Measurements from ENCODE around the gene PLA2G2D. TPM values are rescaled to one million over a fixed set of nuclear protein-coding genes. Genes with fewer than 3 reads are reported as not detected.
A peak's percentile ranks its signal among the peaks of the same experiment; 100 is the strongest.

The PLA2G2D gene
- total and polyA plus RNA-seq, 7 donors, result not detected

- WGBS, 3 donors, result 79 to 86% (median 85%) methylated on average over 7 of the region's 7 CpGs
Observed at GRCh38 chr1:20096840-20097447, 22.4 kb downstream of the PLA2G2D start.

DNA sequence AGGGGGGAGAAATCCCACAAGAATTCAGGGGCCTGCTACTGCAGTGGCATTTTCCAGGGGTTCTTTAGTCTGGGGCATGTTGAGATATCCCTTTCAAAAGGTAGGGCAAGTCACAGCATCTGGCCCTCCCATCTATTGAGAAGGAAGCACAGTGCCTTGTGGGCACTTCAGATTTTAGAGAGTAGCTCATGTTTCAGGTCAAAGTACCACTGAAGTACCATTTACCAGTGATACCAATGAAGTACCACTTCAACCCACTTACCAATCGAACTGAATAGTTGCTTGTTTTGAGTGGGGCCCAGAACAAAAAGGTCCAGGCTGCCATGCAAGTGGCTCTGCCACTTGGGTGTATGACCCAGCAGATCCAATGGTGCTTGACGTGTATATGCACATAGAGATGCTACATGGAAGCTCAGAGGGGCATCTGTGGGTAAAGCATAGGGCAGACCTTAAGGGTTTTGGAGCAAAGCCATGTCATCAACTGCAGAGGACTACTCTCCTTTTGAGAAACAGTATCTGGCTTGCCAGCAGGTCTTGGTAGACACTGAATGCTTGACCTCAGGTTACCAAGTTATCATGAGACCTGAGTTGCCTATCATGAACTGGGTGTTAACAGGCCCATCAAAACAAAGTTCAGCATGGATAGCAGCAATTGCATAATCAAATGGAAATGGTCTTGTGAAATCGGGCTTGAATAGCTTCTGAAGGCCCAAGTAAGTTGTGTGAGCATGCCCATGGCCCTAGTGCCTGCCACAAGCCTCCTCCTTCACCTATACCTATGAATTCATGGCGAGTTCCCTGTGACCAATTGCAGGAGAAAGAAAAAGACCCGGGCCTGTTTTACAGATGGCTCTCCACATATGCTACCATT, 23.5 kb downstream of the PLA2G2D start:
- ATAC-seq (peak in 1 of 4 donors; percentile 29), DNase-seq (no peak)
- no peaks in the 10 kb centered on the region for H3K4me1 ChIP-seq
- intact Hi-C loops (cut with DNase I), result no loop called here
- H3K27ac ChIP-seq, result no peak overlapping the region
- H3K36me3 ChIP-seq (ENCODE audit: insufficient read depth in 1 of 2, low read depth in 1 of 2), result no peaks in the 10 kb centered on the region
- no peaks in the 10 kb centered on the region for H3K9me3 ChIP-seq
- H3K4me3 ChIP-seq, result no peak overlapping the region
- H3K27me3 ChIP-seq (ENCODE audit: insufficient read depth in 3 of 3, low read length in 2 of 3), result no peaks in the 10 kb centered on the region
- 70 to 75% (median 74%) methylated on average over 5 of the region's 5 CpGs for WGBS, 3 donors
- TF ChIP-seq, protein P1, sequence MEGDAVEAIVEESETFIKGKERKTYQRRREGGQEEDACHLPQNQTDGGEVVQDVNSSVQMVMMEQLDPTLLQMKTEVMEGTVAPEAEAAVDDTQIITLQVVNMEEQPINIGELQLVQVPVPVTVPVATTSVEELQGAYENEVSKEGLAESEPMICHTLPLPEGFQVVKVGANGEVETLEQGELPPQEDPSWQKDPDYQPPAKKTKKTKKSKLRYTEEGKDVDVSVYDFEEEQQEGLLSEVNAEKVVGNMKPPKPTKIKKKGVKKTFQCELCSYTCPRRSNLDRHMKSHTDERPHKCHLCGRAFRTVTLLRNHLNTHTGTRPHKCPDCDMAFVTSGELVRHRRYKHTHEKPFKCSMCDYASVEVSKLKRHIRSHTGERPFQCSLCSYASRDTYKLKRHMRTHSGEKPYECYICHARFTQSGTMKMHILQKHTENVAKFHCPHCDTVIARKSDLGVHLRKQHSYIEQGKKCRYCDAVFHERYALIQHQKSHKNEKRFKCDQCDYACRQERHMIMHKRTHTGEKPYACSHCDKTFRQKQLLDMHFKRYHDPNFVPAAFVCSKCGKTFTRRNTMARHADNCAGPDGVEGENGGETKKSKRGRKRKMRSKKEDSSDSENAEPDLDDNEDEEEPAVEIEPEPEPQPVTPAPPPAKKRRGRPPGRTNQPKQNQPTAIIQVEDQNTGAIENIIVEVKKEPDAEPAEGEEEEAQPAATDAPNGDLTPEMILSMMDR (IDR thresholded peaks at IDR 0.05), result no peak

More at GRCh38 chr1:20096840-20097447, 22.4 kb downstream of the PLA2G2D start:
- no peaks in the 10 kb centered on the region for H3K4me1 ChIP-seq
- no peak overlapping the region for H3K27ac ChIP-seq
- no peaks in the 10 kb centered on the region for H3K27me3 ChIP-seq (ENCODE audit: insufficient read depth in 3 of 3, low read length in 2 of 3)
- H3K9me3 ChIP-seq, result no peaks in the 10 kb centered on the region
- TF ChIP-seq, protein P1 (IDR thresholded peaks at IDR 0.05), result no peak
- H3K36me3 ChIP-seq (ENCODE audit: insufficient read depth in 1 of 2, low read depth in 1 of 2), result no peaks in the 10 kb centered on the region
- H3K4me3 ChIP-seq, result no peak overlapping the region
- DNase-seq (no peak), ATAC-seq (no peak)
- intact Hi-C loops (cut with DNase I), result no loop called here

GRCh38 chr1:20093940-20094391, 25.4 kb downstream of the PLA2G2D start:
- Histone ChIP-seq H3K9me3 (no peaks in the 10 kb centered on the region), H3K36me3 (ENCODE audit: insufficient read depth in 1 of 2, low read depth in 1 of 2) (no peaks in the 10 kb centered on the region), H3K4me1 (no peaks in the 10 kb centered on the region), H3K4me3 (no peak overlapping the region), H3K27me3 (ENCODE audit: insufficient read depth in 3 of 3, low read length in 2 of 3) (peaks cover 0 to 2% (median 0%) of the 10 kb centered on the region in 3 donors), H3K27ac (no peak overlapping the region)
- intact Hi-C loops (cut with DNase I), result no loop called here
- TF ChIP-seq, protein P1 (IDR thresholded peaks at IDR 0.05), result no peak
- ATAC-seq, result peak; percentile 39 to 81 (median 72)
- DNase-seq, result peak; percentile 73 to 87
- WGBS, 3 donors, result 52 to 75% (median 66%) methylated on average over 5 of the region's 5 CpGs

DNA sequence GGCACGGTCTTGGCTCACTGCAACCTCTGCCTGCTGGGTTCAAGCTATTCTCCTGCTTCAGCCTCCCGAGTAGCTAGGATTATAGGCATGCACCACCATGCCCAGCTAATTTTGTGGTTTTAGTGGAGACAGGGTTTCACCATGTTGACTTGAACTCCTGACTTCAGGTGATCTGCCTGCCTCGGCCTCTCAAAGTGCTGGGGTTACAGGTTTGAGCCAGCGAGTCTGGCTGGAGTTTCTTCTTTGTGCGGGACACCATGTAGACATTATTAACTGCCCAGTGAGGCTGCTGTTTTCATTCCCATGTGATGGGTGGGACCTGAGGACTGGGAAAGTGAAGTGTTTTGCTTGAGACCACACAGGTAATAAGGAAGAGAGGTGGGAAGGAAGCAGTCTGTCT, 26.0 kb downstream of the PLA2G2D start:
- ATAC-seq (no peak), DNase-seq (no peak)
- intact Hi-C loops (cut with DNase I), result no loop called here
- Histone ChIP-seq H3K4me1 (no peaks in the 10 kb centered on the region), H3K27ac (no peak overlapping the region), H3K27me3 (ENCODE audit: insufficient read depth in 3 of 3, low read length in 2 of 3) (peaks cover 0 to 2% (median 0%) of the 10 kb centered on the region in 3 donors), H3K9me3 (no peaks in the 10 kb centered on the region), H3K36me3 (ENCODE audit: insufficient read depth in 1 of 2, low read depth in 1 of 2) (no peaks in the 10 kb centered on the region), H3K4me3 (no peak overlapping the region)
- TF ChIP-seq, protein P1 (IDR thresholded peaks at IDR 0.05), result no peak
- 89 to 96% (median 93%) methylated on average over 5 of the region's 5 CpGs for WGBS, 3 donors
